T-helper 1 cell treated with Interleukin-12 subunit alpha and Interleukin-12 subunit beta and Interleukin-4 antibody, amounts not matched to agents 30 μg/mL and 1 μg/mL, for 36 hours (primary cell): Measurements from ENCODE around the gene PRKCB.
A peak's percentile ranks its signal among the peaks of the same experiment; 100 is the strongest.

ENCODE experiments used
- H3K27ac Mint-ChIP-seq: one replicate; pipeline ENCODE4 v1.8.0; 2021; ENCODE audit warnings: mild to moderate bottlenecking, mixed read lengths
- H3K27me3 Mint-ChIP-seq: one replicate; pipeline ENCODE4 v1.8.0; 2021; ENCODE audit warnings: low read depth, mixed read lengths
- H3K36me3 Mint-ChIP-seq: one replicate; pipeline ENCODE4 v1.8.0; 2021; ENCODE audit warnings: low read depth, mixed read lengths
- H3K4me1 Mint-ChIP-seq: one replicate; pipeline ENCODE4 v1.8.0; 2021; ENCODE audit warnings: low read depth, mixed read lengths
- H3K4me3 Mint-ChIP-seq: one replicate; pipeline ENCODE4 v1.8.0; 2021; ENCODE audit warnings: mild to moderate bottlenecking, moderate library complexity, mixed read lengths
- H3K9me3 Mint-ChIP-seq: one replicate; pipeline ENCODE4 v1.8.0; 2021; ENCODE audit warnings: mixed read lengths

The PRKCB gene

GRCh38 chr16:24036038-24036543, 200.3 kb downstream of the PRKCB start:
- Mint-ChIP-seq H3K4me3 (peak overlapping the region; percentile 21), H3K27me3 (no peaks in the 10 kb centered on the region), H3K9me3 (no peaks in the 10 kb centered on the region), H3K27ac (no peak overlapping the region), H3K36me3 (peaks cover 18% of the 10 kb centered on the region), H3K4me1 (peaks cover 46% of the 10 kb centered on the region)

- Mint-ChIP-seq H3K36me3 (peaks cover 18% of the 10 kb centered on the region), H3K4me1 (peaks cover 42% of the 10 kb centered on the region), H3K27ac (no peak overlapping the region), H3K4me3 (peak overlapping the region; percentile 27), H3K9me3 (no peaks in the 10 kb centered on the region), H3K27me3 (no peaks in the 10 kb centered on the region)
These were observed 200.8 kb downstream of the PRKCB start for GRCh38 chr16:24036614-24037013.

GRCh38 chr16:24037335-24037734, 201.6 kb downstream of the PRKCB start:
- Mint-ChIP-seq H3K27me3 (no peaks in the 10 kb centered on the region), H3K27ac (no peak overlapping the region), H3K9me3 (no peaks in the 10 kb centered on the region), H3K4me3 (no peak overlapping the region), H3K4me1 (peaks cover 39% of the 10 kb centered on the region), H3K36me3 (peaks cover 18% of the 10 kb centered on the region)

GRCh38 chr16:24041834-24042631, 206.2 kb downstream of the PRKCB start:
- Mint-ChIP-seq H3K9me3 (no peaks in the 10 kb centered on the region), H3K27me3 (no peaks in the 10 kb centered on the region), H3K4me3 (no peak overlapping the region), H3K4me1 (peaks cover 8% of the 10 kb centered on the region), H3K27ac (no peak overlapping the region), H3K36me3 (peaks cover 3% of the 10 kb centered on the region)

- Mint-ChIP-seq H3K9me3 (no peaks in the 10 kb centered on the region), H3K4me3 (no peak overlapping the region), H3K36me3 (peaks cover 5% of the 10 kb centered on the region), H3K4me1 (peaks cover 4% of the 10 kb centered on the region), H3K27me3 (no peaks in the 10 kb centered on the region), H3K27ac (no peak overlapping the region)
These were observed 208.7 kb downstream of the PRKCB start for GRCh38 chr16:24044467-24044866.

- Mint-ChIP-seq H3K36me3 (peaks cover 7% of the 10 kb centered on the region), H3K4me3 (no peak overlapping the region), H3K27ac (no peak overlapping the region), H3K9me3 (no peaks in the 10 kb centered on the region), H3K4me1 (peaks cover 4% of the 10 kb centered on the region), H3K27me3 (no peaks in the 10 kb centered on the region)
These were observed 209.9 kb downstream of the PRKCB start for GRCh38 chr16:24045641-24046040.

GRCh38 chr16:24046442-24046841, 210.7 kb downstream of the PRKCB start:
- Mint-ChIP-seq H3K27ac (no peak overlapping the region), H3K36me3 (peaks cover 13% of the 10 kb centered on the region), H3K4me3 (no peak overlapping the region), H3K4me1 (peaks cover 4% of the 10 kb centered on the region), H3K27me3 (no peaks in the 10 kb centered on the region), H3K9me3 (no peaks in the 10 kb centered on the region)

- H3K4me1 Mint-ChIP-seq = peaks cover 2% of the 10 kb centered on the region
- H3K9me3 Mint-ChIP-seq = no peaks in the 10 kb centered on the region
- no peak overlapping the region for H3K4me3 Mint-ChIP-seq
- H3K36me3 Mint-ChIP-seq = peaks cover 14% of the 10 kb centered on the region
- no peak overlapping the region for H3K27ac Mint-ChIP-seq
- H3K27me3 Mint-ChIP-seq = no peaks in the 10 kb centered on the region
These were observed 213.3 kb downstream of the PRKCB start for GRCh38 chr16:24049113-24049512.

GRCh38 chr16:24051125-24051524, 215.3 kb downstream of the PRKCB start:
- Mint-ChIP-seq H3K27ac (no peak overlapping the region), H3K9me3 (no peaks in the 10 kb centered on the region), H3K36me3 (peaks cover 14% of the 10 kb centered on the region), H3K27me3 (no peaks in the 10 kb centered on the region), H3K4me1 (peaks cover 2% of the 10 kb centered on the region), H3K4me3 (no peak overlapping the region)

- peaks cover 2% of the 10 kb centered on the region for H3K4me1 Mint-ChIP-seq
- H3K4me3 Mint-ChIP-seq = no peak overlapping the region
- H3K27ac Mint-ChIP-seq = no peak overlapping the region
- H3K27me3 Mint-ChIP-seq = no peaks in the 10 kb centered on the region
- H3K36me3 Mint-ChIP-seq = peaks cover 14% of the 10 kb centered on the region
- no peaks in the 10 kb centered on the region for H3K9me3 Mint-ChIP-seq
These were observed 216.7 kb downstream of the PRKCB start for GRCh38 chr16:24052329-24053098.

- Mint-ChIP-seq H3K4me1 (peaks cover 2% of the 10 kb centered on the region), H3K4me3 (no peak overlapping the region), H3K27me3 (no peaks in the 10 kb centered on the region), H3K36me3 (peaks cover 14% of the 10 kb centered on the region), H3K27ac (no peak overlapping the region), H3K9me3 (no peaks in the 10 kb centered on the region)
These were observed 217.5 kb downstream of the PRKCB start for GRCh38 chr16:24053099-24053946.

GRCh38 chr16:24054741-24055491, 219.1 kb downstream of the PRKCB start:
- H3K4me1 Mint-ChIP-seq = peaks cover 2% of the 10 kb centered on the region
- H3K9me3 Mint-ChIP-seq = no peaks in the 10 kb centered on the region
- no peak overlapping the region for H3K4me3 Mint-ChIP-seq

GRCh38 chr16:24062270-24062817, 226.6 kb downstream of the PRKCB start:
- Mint-ChIP-seq H3K9me3 (no peaks in the 10 kb centered on the region), H3K4me1 (no peaks in the 10 kb centered on the region), H3K27me3 (no peaks in the 10 kb centered on the region), H3K4me3 (no peak overlapping the region), H3K27ac (no peak overlapping the region), H3K36me3 (peaks cover 14% of the 10 kb centered on the region)

More at GRCh38 chr16:24054741-24055491, 219.1 kb downstream of the PRKCB start:
- no peaks in the 10 kb centered on the region for H3K27me3 Mint-ChIP-seq
- peaks cover 10% of the 10 kb centered on the region for H3K36me3 Mint-ChIP-seq
- no peak overlapping the region for H3K27ac Mint-ChIP-seq
